Prostate gland (tissue), 2 donors: ENCODE results near the gene KNCN. TPM values are rescaled to one million over a fixed set of nuclear protein-coding genes. Genes with fewer than 3 reads are reported as not detected.

ENCODE experiments used
- DNase-seq: peaks from one replicate; pipeline ENCODE4 v3.0.0-alpha.2; 2019; ENCODE audit warnings: low spot score
- H3K27ac ChIP-seq, 2 donors: fragments of 200-600 bp; sonication (generic); 2 replicates each; pipeline ENCODE4 v1.5.1; 2017 to 2019
- H3K27me3 ChIP-seq: fragments of 200-600 bp; sonication (generic); replicated peaks from 2 replicates; pipeline ENCODE4 v1.5.1; 2019; ENCODE audit not compliant: insufficient read depth
- H3K36me3 ChIP-seq, 2 donors: fragments of 200-600 bp; sonication (generic); 1 replicate in 1 of 2; 2 replicates in 1 of 2; pipeline versions ENCODE4 v1.5.1 to v1.8.1; 2017 to 2019
- H3K4me1 ChIP-seq: fragments of 200-600 bp; sonication (generic); replicated peaks from 2 replicates; pipeline ENCODE4 v1.5.1; 2019
- H3K4me3 ChIP-seq, 2 donors: fragments of 200-600 bp; sonication (generic); 2 replicates each; pipeline ENCODE4 v1.5.1; 2017 to 2019
- H3K9me3 ChIP-seq: fragments of 200-600 bp; sonication (generic); 2 replicates; pipeline ENCODE4 v1.5.1; 2017
- POLR2A ChIP-seq: fragments of 450-650 bp; IDR thresholded peaks from one replicate; pipeline ENCODE4 v1.6.1; 2016; ENCODE audit warnings: antibody characterized with exemption, mild to moderate bottlenecking
- POLR2AphosphoS5 ChIP-seq: sonication (generic); formaldehyde crosslinking; IDR thresholded peaks from one replicate; pipeline ENCODE4 v1.6.1; 2017; ENCODE audit warnings: antibody characterized with exemption
- WGBS: methylation state at CpG from one replicate; pipeline ENCODE4 v1.1.5; 2018; 5-methylcytosine and 5-hydroxymethylcytosine counted together
- intact Hi-C: fragments of 100-400 bp; cut with DNase I; formaldehyde crosslinking; loops from one replicate; pipeline ENCODE4 v1.14.2; 2022
- total RNA-seq, 2 donors: library from RNA; depleted of rRNA; stranded (reverse); fragments of >200 nt; gene quantifications; one replicate each; pipeline ENCODE4 v1.1.0, GENCODE V29; 2016
- TF ChIP-seq, protein P1 (sequence below), 4 experiments: fragments of 200-600 bp in 2 of 4; fragments of 450-650 bp in 2 of 4; sonication (generic) in 2 of 4; IDR thresholded peaks; 1 replicate in 3 of 4; 2 replicates in 1 of 4; pipeline ENCODE4 v1.5.1; 2016 to 2019; ENCODE audit warnings: antibody characterized with exemption in 4 of 4, mild to moderate bottlenecking in 2 of 4, moderate library complexity in 2 of 4

KNCN gene
- total RNA-seq, 2 donors from 2014 or later, result not detected

DNA sequence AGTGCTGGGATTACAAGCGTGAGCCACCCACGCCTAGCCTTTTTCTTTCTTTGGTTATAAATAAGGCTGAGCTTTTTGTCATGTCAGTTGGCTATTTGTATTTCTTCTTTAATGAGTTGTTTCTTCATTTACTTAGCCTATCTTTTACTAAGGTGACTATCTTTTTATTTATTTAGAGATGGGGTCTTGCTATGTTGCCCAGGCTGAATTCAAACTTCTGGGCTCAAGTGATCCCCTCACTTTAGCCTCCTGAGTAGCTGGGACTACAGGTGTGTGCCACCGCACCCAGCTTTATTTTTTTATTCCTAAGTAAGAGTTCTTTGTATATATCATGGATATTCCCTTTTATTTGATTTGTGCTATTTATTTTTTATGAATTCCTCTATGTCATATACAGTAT, 49.9 kb downstream of the KNCN start:
- DNase-seq, result no peak
- no peak for TF ChIP-seq POLR2AphosphoS5
- TF ChIP-seq, protein P1, sequence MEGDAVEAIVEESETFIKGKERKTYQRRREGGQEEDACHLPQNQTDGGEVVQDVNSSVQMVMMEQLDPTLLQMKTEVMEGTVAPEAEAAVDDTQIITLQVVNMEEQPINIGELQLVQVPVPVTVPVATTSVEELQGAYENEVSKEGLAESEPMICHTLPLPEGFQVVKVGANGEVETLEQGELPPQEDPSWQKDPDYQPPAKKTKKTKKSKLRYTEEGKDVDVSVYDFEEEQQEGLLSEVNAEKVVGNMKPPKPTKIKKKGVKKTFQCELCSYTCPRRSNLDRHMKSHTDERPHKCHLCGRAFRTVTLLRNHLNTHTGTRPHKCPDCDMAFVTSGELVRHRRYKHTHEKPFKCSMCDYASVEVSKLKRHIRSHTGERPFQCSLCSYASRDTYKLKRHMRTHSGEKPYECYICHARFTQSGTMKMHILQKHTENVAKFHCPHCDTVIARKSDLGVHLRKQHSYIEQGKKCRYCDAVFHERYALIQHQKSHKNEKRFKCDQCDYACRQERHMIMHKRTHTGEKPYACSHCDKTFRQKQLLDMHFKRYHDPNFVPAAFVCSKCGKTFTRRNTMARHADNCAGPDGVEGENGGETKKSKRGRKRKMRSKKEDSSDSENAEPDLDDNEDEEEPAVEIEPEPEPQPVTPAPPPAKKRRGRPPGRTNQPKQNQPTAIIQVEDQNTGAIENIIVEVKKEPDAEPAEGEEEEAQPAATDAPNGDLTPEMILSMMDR (IDR thresholded peaks at IDR 0.05), result no peak
- no peak for TF ChIP-seq POLR2A
- H3K27me3 ChIP-seq, result no peaks in the 10 kb centered on the region
- intact Hi-C loops, result no loop called here
- no peaks in the 10 kb centered on the region for H3K36me3 ChIP-seq
- no peaks in the 10 kb centered on the region for H3K4me1 ChIP-seq
- H3K4me3 ChIP-seq, result no peak overlapping the region
- WGBS, result 79% methylated on average over 3 of the region's 3 CpGs
- no peak overlapping the region for H3K27ac ChIP-seq
- no peaks in the 10 kb centered on the region for H3K9me3 ChIP-seq

DNA sequence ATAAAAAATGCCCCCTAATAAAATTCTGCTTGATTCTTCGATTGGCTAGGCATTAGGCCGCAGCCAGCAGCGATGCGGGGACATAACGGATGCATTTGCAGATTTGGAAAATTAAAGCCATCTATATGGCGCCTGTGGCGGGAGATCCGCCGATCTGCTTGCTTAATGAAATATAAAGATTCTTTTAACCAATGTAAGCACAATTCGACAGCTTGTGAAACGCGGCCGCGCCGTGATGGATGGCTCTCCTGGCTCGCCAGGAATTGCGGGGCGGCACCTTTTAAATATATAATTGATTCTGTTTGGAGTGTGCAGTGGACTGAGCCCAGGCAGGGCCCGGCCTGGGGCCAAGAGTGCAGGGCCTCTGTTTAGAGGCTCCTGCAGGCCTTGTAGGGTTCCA, 53.8 kb downstream of the KNCN start:
- no peak overlapping the region for H3K27ac ChIP-seq
- no peak overlapping the region for H3K4me3 ChIP-seq
- H3K27me3 ChIP-seq, result no peaks in the 10 kb centered on the region
- intact Hi-C loops, result no loop called here
- WGBS, result 94% methylated on average over 19 of the region's 19 CpGs
- H3K9me3 ChIP-seq, result no peaks in the 10 kb centered on the region
- no peaks in the 10 kb centered on the region for H3K4me1 ChIP-seq
- DNase-seq, result no peak
- no peaks in the 10 kb centered on the region for H3K36me3 ChIP-seq
- TF ChIP-seq POLR2A, result no peak
- TF ChIP-seq POLR2AphosphoS5, result no peak
- TF ChIP-seq, protein P1 (IDR thresholded peaks at IDR 0.05), result no peak

DNA sequence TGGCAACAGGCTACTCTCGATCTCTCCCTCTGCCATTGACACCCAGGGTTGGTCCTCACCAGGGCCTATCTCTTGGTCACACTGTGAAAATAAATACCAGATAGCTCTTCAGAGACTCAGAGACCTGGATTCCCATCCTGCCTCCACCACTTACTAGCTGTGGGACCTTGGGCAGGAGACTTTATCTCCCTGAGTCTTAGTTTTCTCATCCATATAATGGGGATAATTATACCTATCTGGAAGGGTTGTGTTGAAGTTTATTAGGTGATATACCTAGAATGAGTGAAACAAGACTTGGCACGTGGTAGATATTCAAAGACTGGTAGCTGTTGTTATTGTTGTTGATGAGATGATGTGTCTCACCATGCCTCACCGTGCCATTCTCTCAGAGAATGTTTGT, 54.4 kb downstream of the KNCN start:
- Histone ChIP-seq H3K4me1 (no peaks in the 10 kb centered on the region), H3K27me3 (peaks cover 6% of the 10 kb centered on the region), H3K4me3 (no peak overlapping the region), H3K27ac (no peak overlapping the region), H3K9me3 (no peaks in the 10 kb centered on the region), H3K36me3 (no peaks in the 10 kb centered on the region)
- intact Hi-C loops, result no loop called here
- DNase-seq, result no peak
- WGBS, result 92% methylated on average over 3 of the region's 3 CpGs
- no peak for TF ChIP-seq POLR2AphosphoS5
- TF ChIP-seq, protein P1 (IDR thresholded peaks at IDR 0.05), result no peak
- no peak for TF ChIP-seq POLR2A

DNA sequence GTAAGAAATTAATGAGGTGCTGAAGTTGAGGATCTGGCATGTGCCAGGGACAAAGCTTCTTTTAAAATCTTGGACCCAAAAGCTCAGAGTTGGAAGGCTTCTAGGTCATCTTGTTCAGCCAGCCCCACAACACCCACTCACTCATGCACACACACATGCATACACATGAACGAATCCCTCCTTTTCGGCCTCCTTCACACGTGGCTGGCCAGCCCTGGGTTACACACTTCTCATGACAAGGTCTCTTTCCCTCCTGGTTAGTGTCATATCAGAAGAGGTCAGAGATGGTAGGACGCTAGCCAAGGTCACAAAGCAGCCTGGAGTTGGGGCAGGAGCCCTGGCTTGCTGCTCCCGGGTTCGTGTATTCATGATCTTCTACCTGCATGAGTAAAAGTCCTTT, 54.9 kb downstream of the KNCN start:
- H3K27me3 ChIP-seq, result peaks cover 11% of the 10 kb centered on the region
- TF ChIP-seq POLR2A (no peak), POLR2AphosphoS5 (no peak)
- TF ChIP-seq, protein P1 (IDR thresholded peaks at IDR 0.05), result no peak
- intact Hi-C loops, result no loop called here
- H3K36me3 ChIP-seq, result no peaks in the 10 kb centered on the region
- no peaks in the 10 kb centered on the region for H3K9me3 ChIP-seq
- no peak overlapping the region for H3K27ac ChIP-seq
- H3K4me1 ChIP-seq, result no peaks in the 10 kb centered on the region
- no peak for DNase-seq
- no peak overlapping the region for H3K4me3 ChIP-seq
- 85% methylated on average over 6 of the region's 6 CpGs for WGBS

DNA sequence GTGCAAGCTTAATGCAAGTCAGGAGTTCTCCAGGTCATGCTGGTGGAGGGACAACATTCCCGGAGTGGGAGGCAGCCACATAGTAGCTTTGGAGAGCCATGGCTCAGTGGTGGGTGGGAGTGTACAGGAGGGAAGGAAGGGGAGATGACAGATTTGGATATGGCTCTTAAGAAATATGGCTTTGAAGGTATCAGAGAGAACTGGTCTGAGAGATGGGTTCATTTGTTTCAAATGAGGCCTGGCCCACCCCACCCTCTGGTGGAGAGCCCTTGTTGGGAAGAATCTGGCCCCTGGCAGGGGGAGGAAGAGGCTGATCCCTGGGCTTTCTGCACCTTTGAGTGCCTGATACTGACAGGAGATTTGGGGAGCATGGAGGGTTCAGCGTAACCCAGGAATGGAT, 55.7 kb downstream of the KNCN start:
- intact Hi-C loops, result no loop called here
- DNase-seq, result no peak
- no peaks in the 10 kb centered on the region for H3K4me1 ChIP-seq

More for the DNA sequence above, 55.7 kb downstream of the KNCN start:
- Histone ChIP-seq H3K4me3 (no peak overlapping the region), H3K9me3 (no peaks in the 10 kb centered on the region), H3K27ac (no peak overlapping the region), H3K36me3 (no peaks in the 10 kb centered on the region), H3K27me3 (peaks cover 18% of the 10 kb centered on the region)
- TF ChIP-seq POLR2AphosphoS5, result no peak
- TF ChIP-seq, protein P1 (IDR thresholded peaks at IDR 0.05), result no peak
- TF ChIP-seq POLR2A, result no peak
- WGBS, result 88% methylated on average over 2 of the region's 2 CpGs

Other genes with a start within 250 kb of the KNCN start
- gene LRRC41, start 248.0 kb downstream of the KNCN start, total RNA-seq, result 100 to 1,000 TPM in 1 of 2 donors, 10 to 100 TPM in 1; 97.2 to 143 TPM
- gene UQCRH, start 247.9 kb downstream of the KNCN start, total RNA-seq, result 100 to 1,000 TPM; 258 to 391 TPM
- gene NSUN4, start 210.8 kb downstream of the KNCN start, total RNA-seq, result 10 to 100 TPM; 21.0 to 29.0 TPM
- gene FAAH, start 157.3 kb downstream of the KNCN start, total RNA-seq, result 100 to 1,000 TPM; 122 to 264 TPM
- not detected for gene DMBX1, start 61.8 kb downstream of the KNCN start, total RNA-seq
- gene MKNK1, start 52.6 kb upstream of the KNCN start, total RNA-seq, result 10 to 100 TPM; 28.1 to 37.8 TPM
- 10 to 100 TPM; 19.4 to 19.7 TPM for gene MOB3C, start 65.2 kb upstream of the KNCN start, total RNA-seq
- 10 to 100 TPM; 52.2 to 71.3 TPM for gene ATPAF1, start 116.7 kb upstream of the KNCN start, total RNA-seq
- gene TEX38, start 120.2 kb upstream of the KNCN start, total RNA-seq, result 10 to 100 TPM in 1 of 2 donors, not detected in 1; 30.6 TPM
- 100 to 1,000 TPM in 1 of 2 donors, 10 to 100 TPM in 1; 99.9 to 116 TPM for gene EFCAB14, start 167.5 kb upstream of the KNCN start, total RNA-seq
- gene CYP4B1, start 247.4 kb upstream of the KNCN start, total RNA-seq, result 10 to 100 TPM; 41.4 to 73.3 TPM